Kidney epithelial cell (primary cell): Measurements from ENCODE around the gene PROP1. TPM values are rescaled to one million over a fixed set of nuclear protein-coding genes. Genes with fewer than 3 reads are reported as not detected.

Experiments
- DNase-seq: peaks from one replicate; pipeline ENCODE4 v3.0.0-alpha.2; 2010; ENCODE audit warnings: low read depth
- H3K27me3 ChIP-seq: 2 replicates; pipeline ENCODE4 v1.6.0; 2011; ENCODE audit warnings: low read length; ENCODE audit not compliant: control insufficient read depth, insufficient read depth
- H3K36me3 ChIP-seq: 2 replicates; pipeline ENCODE4 v1.5.1; 2011; ENCODE audit warnings: low read length; ENCODE audit not compliant: control insufficient read depth, insufficient read depth
- H3K4me3 ChIP-seq: 2 replicates; pipeline ENCODE4 v1.5.1; 2011; ENCODE audit warnings: low read depth, mild to moderate bottlenecking, control low read depth, low read length
- CTCF ChIP-seq: IDR thresholded peaks from 2 replicates; pipeline ENCODE4 v1.5.1; 2011; ENCODE audit warnings: mild to moderate bottlenecking, moderate library complexity, low read length, control low read depth, inconsistent platforms; ENCODE audit not compliant: insufficient read depth, poor library complexity, severe bottlenecking
- total RNA-seq: library from RNA; depleted of rRNA; stranded (reverse); fragments of >200 nt; gene quantifications from 2 replicates; pipeline ENCODE4 v1.2.3, GENCODE V29; 2015

Gene PROP1
- total RNA-seq, 1 donor from 2014 or later = not detected

- DNase-seq = no peak
- no peak overlapping the region for H3K4me3 ChIP-seq
- no peaks in the 10 kb centered on the region for H3K36me3 ChIP-seq
- H3K27me3 ChIP-seq = peaks cover 21% of the 10 kb centered on the region
- TF ChIP-seq CTCF = no peak
These were observed 6.9 kb downstream of the PROP1 start for GRCh38 chr5:177988989-177989625.

GRCh38 chr5:177987326-177987725, 8.7 kb downstream of the PROP1 start:
- Histone ChIP-seq H3K36me3 (no peaks in the 10 kb centered on the region), H3K27me3 (peaks cover 38% of the 10 kb centered on the region), H3K4me3 (no peak overlapping the region)
- DNase-seq = no peak
- no peak for TF ChIP-seq CTCF

- H3K27me3 ChIP-seq = peaks cover 49% of the 10 kb centered on the region
- no peak for DNase-seq
- TF ChIP-seq CTCF = no peak
- H3K36me3 ChIP-seq = no peaks in the 10 kb centered on the region
- H3K4me3 ChIP-seq = no peak overlapping the region
These were observed 10.5 kb downstream of the PROP1 start for GRCh38 chr5:177985430-177986040.

- TF ChIP-seq CTCF = no peak
- peaks cover 49% of the 10 kb centered on the region for H3K27me3 ChIP-seq
- H3K4me3 ChIP-seq = no peak overlapping the region
- no peak for DNase-seq
- H3K36me3 ChIP-seq = no peaks in the 10 kb centered on the region
These were observed 11.3 kb downstream of the PROP1 start for GRCh38 chr5:177984584-177985206.

- no peak for DNase-seq
- TF ChIP-seq CTCF = no peak
- H3K27me3 ChIP-seq = peaks cover 49% of the 10 kb centered on the region
- H3K4me3 ChIP-seq = no peak overlapping the region
- H3K36me3 ChIP-seq = no peaks in the 10 kb centered on the region
These were observed 12.1 kb downstream of the PROP1 start for GRCh38 chr5:177983763-177984583.
